ENCODE data around the gene GPR85. TPM values are rescaled to one million over a fixed set of nuclear protein-coding genes. Genes with fewer than 3 reads are reported as not detected.

The GPR85 gene
- total RNA-seq, 1 donor from 2014 or later = not detected

- H3K4me1 Mint-ChIP-seq (ENCODE audit: low read depth) = no peaks in the 10 kb centered on the region
- no peak overlapping the region for H3K4me3 Mint-ChIP-seq
Measured at GRCh38 chr7:113100121-113100603, 13.5 kb upstream of the GPR85 start.

DNA sequence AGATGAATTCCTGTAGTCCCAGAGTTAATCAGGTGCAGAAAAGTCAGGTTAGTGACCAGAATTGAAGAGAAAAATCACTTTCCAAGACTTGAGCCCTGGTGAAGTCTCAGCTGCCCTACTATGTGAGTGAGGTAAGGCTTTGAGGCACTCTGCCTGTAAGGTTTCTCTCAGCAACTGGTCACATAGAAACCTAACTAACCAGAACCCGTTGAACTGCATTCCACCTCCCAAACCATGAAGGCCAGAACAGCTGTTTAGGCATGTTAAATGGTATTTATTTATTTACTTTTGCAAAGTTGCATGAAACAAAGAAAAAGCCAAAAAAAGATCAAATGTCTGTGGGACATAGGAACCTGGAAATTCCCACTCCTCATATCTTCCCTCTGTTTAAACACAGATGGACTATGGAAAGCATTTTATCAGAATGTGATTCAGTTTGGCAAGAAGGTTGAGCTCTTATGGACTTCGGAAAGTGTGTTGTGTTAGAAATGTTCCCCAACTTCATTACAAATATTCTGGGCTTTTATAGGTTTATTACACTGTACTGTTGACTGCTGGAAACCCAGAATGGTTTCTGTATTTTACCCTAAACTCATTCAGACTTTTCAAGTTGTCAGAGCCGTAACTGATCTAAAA lies 12.8 kb upstream of the GPR85 start:
- no peak overlapping the region for H3K4me3 Mint-ChIP-seq
- H3K4me1 Mint-ChIP-seq (ENCODE audit: low read depth) = no peaks in the 10 kb centered on the region
- no peaks in the 10 kb centered on the region for H3K9me3 Mint-ChIP-seq
- no peak overlapping the region for H3K27ac Mint-ChIP-seq
- no peak for DNase-seq (ENCODE audit: low spot score)
- intact Hi-C loops (cut with micrococcal nuclease) = no loop called here
- H3K36me3 Mint-ChIP-seq (ENCODE audit: low read depth) = no peaks in the 10 kb centered on the region
- H3K27me3 Mint-ChIP-seq (ENCODE audit: insufficient read depth) = peaks cover 5% of the 10 kb centered on the region

More at GRCh38 chr7:113100121-113100603, 13.5 kb upstream of the GPR85 start:
- DNase-seq (ENCODE audit: low spot score) = no peak
- no peak overlapping the region for H3K27ac Mint-ChIP-seq
- H3K9me3 Mint-ChIP-seq = no peaks in the 10 kb centered on the region
- intact Hi-C loops (cut with micrococcal nuclease) = no loop called here
- no peaks in the 10 kb centered on the region for H3K36me3 Mint-ChIP-seq (ENCODE audit: low read depth)
- peaks cover 2% of the 10 kb centered on the region for H3K27me3 Mint-ChIP-seq (ENCODE audit: insufficient read depth)

- Mint-ChIP-seq H3K27ac (no peak overlapping the region), H3K4me1 (ENCODE audit: low read depth) (no peaks in the 10 kb centered on the region), H3K9me3 (no peaks in the 10 kb centered on the region), H3K27me3 (ENCODE audit: insufficient read depth) (peaks cover 9% of the 10 kb centered on the region), H3K36me3 (ENCODE audit: low read depth) (no peaks in the 10 kb centered on the region), H3K4me3 (no peak overlapping the region)
- intact Hi-C loops (cut with micrococcal nuclease) = no loop called here
- no peak for DNase-seq (ENCODE audit: low spot score)
Measured at GRCh38 chr7:113094517-113095249, 8.1 kb upstream of the GPR85 start.

GRCh38 chr7:113093561-113093960 lies 6.9 kb upstream of the GPR85 start:
- no peak for DNase-seq (ENCODE audit: low spot score)
- H3K4me1 Mint-ChIP-seq (ENCODE audit: low read depth) = no peaks in the 10 kb centered on the region
- H3K27ac Mint-ChIP-seq = no peak overlapping the region
- H3K9me3 Mint-ChIP-seq = no peaks in the 10 kb centered on the region
- H3K36me3 Mint-ChIP-seq (ENCODE audit: low read depth) = no peaks in the 10 kb centered on the region
- H3K4me3 Mint-ChIP-seq = no peak overlapping the region
- intact Hi-C loops (cut with micrococcal nuclease) = no loop called here
- peaks cover 9% of the 10 kb centered on the region for H3K27me3 Mint-ChIP-seq (ENCODE audit: insufficient read depth)

GRCh38 chr7:113092762-113093161 lies 6.1 kb upstream of the GPR85 start:
- H3K36me3 Mint-ChIP-seq (ENCODE audit: low read depth) = no peaks in the 10 kb centered on the region

DNA sequence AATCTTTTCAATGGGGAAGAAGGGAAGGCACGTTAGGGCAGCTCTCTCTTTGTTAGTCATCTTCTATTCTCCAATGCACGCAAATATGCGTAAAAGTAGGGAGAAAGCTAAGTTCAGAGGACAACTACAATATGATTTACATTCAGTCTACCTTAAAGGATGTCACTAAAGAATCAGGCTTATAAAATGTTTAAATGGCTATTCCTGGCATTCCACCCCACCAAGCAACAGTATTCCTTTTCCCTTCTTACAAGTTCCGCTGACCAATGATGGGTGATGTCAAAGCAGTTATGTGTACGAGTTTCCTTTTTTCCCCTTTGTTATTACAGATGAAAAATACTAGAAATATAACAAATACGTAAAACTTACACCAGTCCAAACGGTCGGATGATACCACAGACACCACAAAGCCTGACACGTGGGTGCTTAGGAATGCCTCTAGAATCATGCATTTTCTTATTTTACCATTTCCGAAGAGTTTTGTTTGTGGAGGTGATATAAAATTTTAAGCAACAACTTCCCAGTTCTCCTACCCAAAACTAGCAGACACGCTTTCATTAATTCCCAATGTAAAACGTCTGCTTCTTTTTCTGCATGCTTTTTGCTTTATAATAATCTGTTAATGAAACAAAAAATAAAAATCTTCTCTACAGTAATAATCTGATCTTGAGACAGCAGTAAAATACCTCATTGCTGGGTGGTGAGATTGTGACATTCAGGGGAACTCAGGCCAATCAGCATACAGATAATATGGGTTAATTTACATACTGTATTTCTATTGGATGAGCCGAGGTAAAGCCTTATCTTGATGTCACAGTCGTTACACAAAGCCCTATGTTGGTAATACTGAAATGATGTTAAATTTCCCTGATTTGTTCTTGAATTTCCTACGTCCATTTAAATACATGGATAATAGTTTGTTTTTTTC lies 708 bp upstream of the GPR85 start:
- H3K4me3 Mint-ChIP-seq = no peak overlapping the region
- peaks cover 7% of the 10 kb centered on the region for H3K4me1 Mint-ChIP-seq (ENCODE audit: low read depth)
- DNase-seq (ENCODE audit: low spot score) = no peak
- no peaks in the 10 kb centered on the region for H3K9me3 Mint-ChIP-seq
- no peaks in the 10 kb centered on the region for H3K36me3 Mint-ChIP-seq (ENCODE audit: low read depth)
- intact Hi-C loops (cut with micrococcal nuclease) = loop anchor here (5.0 kb wide), 1 partner anchor 335 kb away; no protein-coding TSS in a partner anchor
- H3K27ac Mint-ChIP-seq = no peak overlapping the region
- H3K27me3 Mint-ChIP-seq (ENCODE audit: insufficient read depth) = peaks cover 40% of the 10 kb centered on the region

More at GRCh38 chr7:113092762-113093161, 6.1 kb upstream of the GPR85 start:
- peaks cover 15% of the 10 kb centered on the region for H3K27me3 Mint-ChIP-seq (ENCODE audit: insufficient read depth)
- DNase-seq (ENCODE audit: low spot score) = no peak
- no peaks in the 10 kb centered on the region for H3K4me1 Mint-ChIP-seq (ENCODE audit: low read depth)
- H3K27ac Mint-ChIP-seq = no peak overlapping the region
- H3K9me3 Mint-ChIP-seq = no peaks in the 10 kb centered on the region
- intact Hi-C loops (cut with micrococcal nuclease) = no loop called here
- H3K4me3 Mint-ChIP-seq = no peak overlapping the region

- Mint-ChIP-seq H3K4me1 (ENCODE audit: low read depth) (peaks cover 7% of the 10 kb centered on the region), H3K27ac (no peak overlapping the region), H3K4me3 (peak overlapping the region; percentile 47), H3K9me3 (no peaks in the 10 kb centered on the region), H3K27me3 (ENCODE audit: insufficient read depth) (peaks cover 38% of the 10 kb centered on the region), H3K36me3 (ENCODE audit: low read depth) (no peaks in the 10 kb centered on the region)
- intact Hi-C loops (cut with micrococcal nuclease) = loop anchor here (1.0 to 5.0 kb wide), 2 partner anchors 32 to 336 kb away; partner anchors contain the start of gene SMIM30
- no peak for DNase-seq (ENCODE audit: low spot score)
Measured at GRCh38 chr7:113085781-113086390, 741 bp downstream of the GPR85 start.

DNA sequence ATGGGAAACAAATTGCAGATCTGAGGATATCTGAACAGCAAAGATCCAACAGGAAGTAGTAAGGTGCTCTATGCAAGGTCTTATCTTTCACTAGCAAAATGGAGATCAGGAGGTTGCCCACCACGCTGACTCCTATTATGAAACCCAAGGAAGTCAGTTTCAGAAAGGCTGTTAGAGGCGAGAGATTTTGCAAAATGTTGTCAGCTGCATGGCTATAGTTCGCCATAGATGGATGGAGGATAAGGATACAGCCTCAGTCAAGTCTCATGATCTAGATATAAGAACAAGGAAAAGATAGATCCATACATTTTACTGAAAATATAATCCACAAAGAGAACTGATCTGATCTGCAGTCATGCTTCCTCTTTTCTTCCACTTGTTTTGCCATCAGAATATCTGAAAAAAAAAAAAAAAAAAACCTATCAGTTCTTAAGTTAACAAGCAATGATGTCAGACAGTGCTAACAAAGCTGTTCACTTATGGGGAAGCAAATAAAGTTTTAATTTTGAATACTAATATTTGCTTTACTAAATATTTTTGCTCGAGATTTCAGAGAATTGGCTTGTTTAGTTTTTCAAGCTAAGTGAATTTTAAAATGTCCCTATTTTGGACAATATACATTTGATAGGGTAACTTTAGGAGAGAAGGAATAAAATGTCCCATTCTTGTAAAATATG lies 2.0 kb downstream of the GPR85 start:
- no peak for DNase-seq (ENCODE audit: low spot score)
- Mint-ChIP-seq H3K9me3 (no peaks in the 10 kb centered on the region), H3K4me3 (no peak overlapping the region), H3K27ac (no peak overlapping the region), H3K4me1 (ENCODE audit: low read depth) (peaks cover 7% of the 10 kb centered on the region), H3K36me3 (ENCODE audit: low read depth) (no peaks in the 10 kb centered on the region), H3K27me3 (ENCODE audit: insufficient read depth) (peaks cover 38% of the 10 kb centered on the region)
- intact Hi-C loops (cut with micrococcal nuclease) = loop anchor here (5.0 kb wide), 1 partner anchor 338 kb away; no protein-coding TSS in a partner anchor

DNA sequence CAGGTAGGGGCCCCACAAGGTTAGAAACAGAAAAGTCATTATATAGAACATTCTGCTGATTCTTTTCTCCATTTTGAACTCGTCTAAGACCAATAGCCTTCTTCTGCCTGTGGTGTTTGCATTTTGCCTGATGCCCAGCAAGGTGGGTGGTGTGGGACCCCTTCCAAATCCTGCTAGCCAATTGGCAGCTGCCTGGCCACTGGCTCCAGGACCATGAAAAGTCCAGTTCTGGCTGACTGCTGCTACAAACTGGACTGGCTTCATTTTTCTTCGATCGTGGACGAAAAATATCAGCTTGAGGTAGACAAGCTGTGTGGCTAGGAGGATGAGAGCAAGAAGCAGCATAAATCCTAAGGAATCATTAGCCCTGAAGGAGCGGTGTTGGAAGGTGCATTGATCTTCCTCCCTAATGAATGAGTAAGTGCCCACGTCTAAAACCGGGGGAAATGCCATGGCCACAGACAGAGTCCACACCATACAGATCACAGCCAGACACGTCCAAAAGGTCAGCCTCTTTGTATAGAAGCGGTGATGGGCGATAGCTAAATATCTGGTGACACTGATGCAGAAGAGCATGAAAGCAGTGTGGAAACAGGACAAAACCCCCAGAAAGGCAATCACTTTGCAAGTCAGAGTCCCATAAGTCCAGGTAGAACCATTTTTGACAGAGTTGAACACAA lies 2.7 kb downstream of the GPR85 start:
- H3K4me1 Mint-ChIP-seq (ENCODE audit: low read depth) = peaks cover 7% of the 10 kb centered on the region
- H3K27ac Mint-ChIP-seq = no peak overlapping the region
- DNase-seq (ENCODE audit: low spot score) = no peak
- H3K9me3 Mint-ChIP-seq = no peaks in the 10 kb centered on the region
- H3K4me3 Mint-ChIP-seq = no peak overlapping the region
- no peaks in the 10 kb centered on the region for H3K36me3 Mint-ChIP-seq (ENCODE audit: low read depth)
- intact Hi-C loops (cut with micrococcal nuclease) = no loop called here
- peaks cover 38% of the 10 kb centered on the region for H3K27me3 Mint-ChIP-seq (ENCODE audit: insufficient read depth)

- no peak for DNase-seq (ENCODE audit: low spot score)
- Mint-ChIP-seq H3K27ac (no peak overlapping the region), H3K4me3 (no peak overlapping the region), H3K27me3 (ENCODE audit: insufficient read depth) (peaks cover 36% of the 10 kb centered on the region), H3K4me1 (ENCODE audit: low read depth) (peaks cover 7% of the 10 kb centered on the region), H3K9me3 (no peaks in the 10 kb centered on the region), H3K36me3 (ENCODE audit: low read depth) (no peaks in the 10 kb centered on the region)
- intact Hi-C loops (cut with micrococcal nuclease) = no loop called here
Measured at GRCh38 chr7:113083132-113083815, 3.4 kb downstream of the GPR85 start.

DNA sequence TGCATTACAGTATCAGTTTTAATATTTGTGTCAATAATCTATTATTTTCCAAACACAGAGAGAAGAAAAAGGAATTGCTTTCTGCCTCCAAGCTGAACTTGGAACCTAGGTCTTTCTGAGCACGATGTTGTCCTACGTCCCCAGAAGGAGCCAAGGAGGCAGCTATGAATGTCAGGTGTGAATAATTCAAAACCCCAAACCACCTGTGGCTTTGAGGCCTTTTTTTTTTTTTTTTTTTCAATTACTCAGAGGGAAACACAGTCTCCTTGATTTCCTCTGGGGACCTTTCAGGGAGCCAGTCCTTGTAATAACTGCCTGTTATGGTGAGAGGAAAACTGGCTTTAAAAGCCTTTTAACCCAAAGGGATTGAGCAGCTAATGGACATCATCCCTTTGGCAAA lies 8.3 kb downstream of the GPR85 start:
- Mint-ChIP-seq H3K4me3 (no peak overlapping the region), H3K9me3 (no peaks in the 10 kb centered on the region), H3K27ac (no peak overlapping the region), H3K4me1 (ENCODE audit: low read depth) (no peaks in the 10 kb centered on the region), H3K27me3 (ENCODE audit: insufficient read depth) (peaks cover 15% of the 10 kb centered on the region), H3K36me3 (ENCODE audit: low read depth) (no peaks in the 10 kb centered on the region)
- DNase-seq (ENCODE audit: low spot score) = no peak
- intact Hi-C loops (cut with micrococcal nuclease) = no loop called here
